Esophagus mucosa (tissue), 1 donor: Measurements from ENCODE around the gene JMJD1C. TPM values are rescaled to one million over a fixed set of nuclear protein-coding genes. Genes with fewer than 3 reads are reported as not detected.
A peak's percentile ranks its signal among the peaks of the same experiment; 100 is the strongest.
"Not testable (repeated sequence)": the region's sequence is repeated elsewhere in the genome, so short reads cannot be mapped to it uniquely, and the experiment has no call there.

ENCODE experiments used
- ATAC-seq: fragments of 200-7000 bp; cut with Tn5 transposase; one replicate; pipeline ENCODE4 v1.9.1; 2020
- total RNA-seq: library from RNA; stranded (reverse); gene quantifications from one replicate; pipeline ENCODE4 v1.2.4, GENCODE V29; 2023
- donor health status: DM: yes; HTN: yes; CAD: no.

The JMJD1C gene
- total RNA-seq, 1 donor from 2014 or later: 42.1 TPM

DNA sequence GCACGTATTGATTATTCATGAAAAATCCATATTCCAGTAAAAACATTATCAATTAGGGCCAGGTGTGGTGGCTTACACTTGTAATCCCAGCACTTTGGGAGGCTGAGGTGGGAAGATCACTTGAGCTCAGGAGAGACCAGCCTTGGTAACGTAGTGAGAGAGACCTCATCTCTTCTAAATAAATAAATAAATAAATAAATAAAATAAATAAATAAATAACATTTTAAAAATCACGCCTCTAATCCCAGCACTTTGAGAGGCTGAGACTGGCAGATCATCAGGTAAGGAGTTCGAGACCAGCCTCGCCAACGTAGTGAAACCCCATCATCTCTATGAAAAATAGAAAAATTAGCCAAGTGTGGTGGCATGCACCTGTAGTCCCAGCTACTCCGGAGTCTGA lies 300.5 kb downstream of the JMJD1C start:
- ATAC-seq: no peak

DNA sequence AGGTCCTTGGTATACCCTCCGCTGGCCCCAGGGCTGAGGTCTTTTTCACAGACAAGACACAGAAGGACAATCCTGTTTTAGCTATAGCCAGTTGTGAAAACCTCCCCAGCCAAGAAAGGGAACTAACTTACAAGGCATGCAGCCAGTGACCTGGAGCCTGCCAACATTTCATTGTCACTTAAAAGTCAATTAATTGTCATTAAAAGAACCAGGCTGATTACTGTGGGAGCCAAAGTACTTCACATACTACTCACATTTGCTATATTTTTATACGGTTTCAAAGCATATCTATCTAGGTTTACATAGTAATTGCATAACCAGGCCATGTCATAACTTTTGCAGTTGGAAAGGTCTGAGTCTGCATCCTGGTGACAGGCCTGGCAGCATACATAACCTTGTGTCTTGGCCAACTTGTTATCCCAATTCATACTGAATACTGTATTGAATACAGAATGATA lies 301.6 kb downstream of the JMJD1C start:
- ATAC-seq: peak; percentile 66

DNA sequence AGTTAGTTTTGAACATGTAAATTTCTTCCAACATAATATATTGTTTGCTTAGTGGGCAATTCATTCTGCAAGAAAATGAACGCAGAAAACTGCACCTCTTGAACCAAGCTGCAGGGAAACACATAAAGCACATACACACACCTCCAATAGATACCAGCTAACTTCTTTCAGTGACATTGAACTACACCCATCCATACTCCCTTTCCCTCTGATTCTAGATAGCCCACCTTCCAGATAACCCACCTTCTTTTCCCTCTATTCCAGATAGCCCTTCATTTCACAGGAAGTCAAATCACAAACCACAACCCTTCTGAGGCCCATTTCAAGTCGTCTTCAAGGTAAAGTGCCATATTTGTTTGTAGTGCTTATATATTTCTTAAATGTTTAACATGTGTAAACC lies 304.2 kb downstream of the JMJD1C start:
- ATAC-seq: no peak

DNA sequence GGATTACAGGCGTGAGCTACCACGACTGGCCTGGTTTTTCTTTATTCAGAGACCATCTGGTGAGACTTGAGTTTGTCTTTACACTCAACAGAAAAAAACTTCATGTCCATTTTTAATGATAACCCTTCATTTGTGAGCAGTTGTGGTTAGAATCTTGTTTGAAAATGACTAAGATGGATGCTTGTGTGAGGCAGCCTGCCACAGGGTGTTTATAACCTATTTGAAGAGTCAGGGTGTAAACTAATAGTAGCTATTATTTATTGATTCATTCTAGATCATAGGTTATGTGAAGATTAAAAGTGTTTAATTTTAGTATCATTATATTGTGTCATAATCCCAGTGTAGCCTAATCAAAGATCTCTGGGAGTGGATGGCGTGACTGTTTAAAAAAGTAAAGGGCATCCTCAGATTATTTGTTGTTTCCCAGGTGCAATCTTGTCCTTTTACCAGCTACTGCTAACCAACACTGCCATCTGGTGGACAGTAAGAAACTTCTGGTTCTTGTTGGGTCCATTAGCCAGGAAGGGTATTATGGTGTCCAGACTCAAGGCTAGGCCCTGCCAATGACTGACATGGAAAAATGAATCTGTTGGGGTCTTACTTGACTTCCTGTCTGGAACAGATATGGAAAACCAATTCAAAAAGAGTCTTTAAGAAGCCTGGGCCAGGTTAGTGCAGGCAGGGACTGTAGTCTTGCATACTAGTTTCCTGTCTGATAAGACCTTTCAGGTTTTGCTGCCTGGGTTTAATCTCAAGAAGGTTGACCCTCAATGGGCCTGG lies 307.7 kb downstream of the JMJD1C start:
- peak; percentile 69 for ATAC-seq

DNA sequence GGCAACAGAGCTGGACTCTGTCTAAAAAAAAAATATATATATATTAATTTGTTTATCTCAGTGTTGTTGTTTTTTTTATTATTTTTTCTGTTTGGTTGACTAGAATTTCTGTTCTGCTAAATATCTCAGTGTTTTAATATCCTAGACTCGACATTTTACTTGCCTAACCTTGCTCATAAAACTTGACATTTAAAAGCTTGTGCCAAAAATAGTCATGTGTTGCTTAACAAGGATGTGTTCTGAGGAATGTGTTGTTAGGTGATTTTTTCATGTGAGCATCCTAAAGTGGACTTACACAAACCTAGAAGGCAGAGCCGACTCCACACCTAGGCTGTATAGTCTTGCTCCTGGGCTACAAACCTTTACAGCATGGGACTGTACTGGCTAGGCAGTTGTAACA lies 309.5 kb downstream of the JMJD1C start:
- ATAC-seq: no peak

DNA sequence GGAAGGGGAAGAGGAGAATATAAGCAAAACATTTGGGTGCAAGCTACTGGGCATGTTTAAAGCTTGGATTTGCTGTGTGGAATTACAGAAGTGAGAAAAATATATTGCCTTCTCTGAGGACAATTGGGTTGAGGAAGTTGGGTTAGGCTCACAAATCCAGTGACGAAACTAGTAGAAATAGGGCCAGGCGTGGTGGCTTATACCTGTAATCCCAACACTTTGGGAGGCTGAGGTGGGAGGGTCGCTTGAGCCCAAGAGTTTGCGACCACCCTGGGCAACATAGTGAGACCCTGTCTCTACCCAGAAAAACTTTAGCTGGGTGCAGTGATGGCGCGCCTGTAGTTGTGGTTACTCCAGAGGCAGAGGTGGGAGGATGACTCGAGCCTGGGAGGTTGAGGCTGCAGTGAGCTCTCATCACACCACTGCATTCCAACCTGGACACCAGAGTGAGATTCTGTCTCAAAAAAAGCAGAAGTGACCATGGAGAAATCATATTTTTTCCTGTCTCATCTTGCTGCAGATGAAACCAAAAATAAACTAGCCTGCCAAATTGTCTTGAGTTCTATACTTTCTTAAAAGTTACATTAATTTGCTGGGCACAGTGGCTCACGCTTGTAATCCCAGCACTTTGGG lies 310.3 kb downstream of the JMJD1C start:
- ATAC-seq: no peak

DNA sequence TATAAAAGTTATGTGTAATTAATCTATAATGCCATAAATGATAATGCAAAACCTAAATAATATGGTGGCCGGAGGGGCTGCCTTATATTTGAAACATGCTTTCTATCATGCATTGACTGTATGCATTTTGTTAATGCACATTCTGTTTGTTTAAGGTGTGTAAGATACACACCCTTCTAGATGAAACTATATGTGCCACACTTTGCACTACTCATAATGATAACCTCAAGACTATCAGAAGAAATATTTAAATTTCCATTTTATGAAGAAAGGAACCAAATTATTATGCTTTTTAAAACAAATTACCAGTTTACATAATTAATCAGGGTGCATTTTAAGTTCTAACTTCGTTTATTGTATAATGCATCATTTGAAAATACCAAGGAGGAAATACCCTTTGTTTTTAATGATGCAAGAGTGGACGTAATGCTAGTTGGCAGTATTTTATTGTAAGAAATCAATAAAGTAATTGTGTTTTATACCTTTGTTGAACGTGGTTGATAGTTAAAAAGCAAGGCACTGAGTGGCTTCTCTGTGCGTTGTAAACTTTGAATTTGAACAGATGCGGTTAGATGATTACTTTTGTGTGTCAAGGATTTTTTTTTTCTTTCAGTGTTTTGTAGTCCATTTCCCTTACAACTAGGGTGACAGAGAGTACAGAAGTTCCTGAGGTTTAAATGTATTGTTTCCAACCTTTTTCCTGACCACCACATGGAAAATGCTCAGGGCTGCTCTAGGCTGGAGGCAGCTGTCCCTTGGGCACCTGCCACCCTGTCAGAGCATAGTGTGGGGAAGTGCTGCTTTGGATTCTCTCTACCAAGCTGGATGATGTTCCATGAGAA lies 311.0 kb downstream of the JMJD1C start:
- no peak for ATAC-seq

DNA sequence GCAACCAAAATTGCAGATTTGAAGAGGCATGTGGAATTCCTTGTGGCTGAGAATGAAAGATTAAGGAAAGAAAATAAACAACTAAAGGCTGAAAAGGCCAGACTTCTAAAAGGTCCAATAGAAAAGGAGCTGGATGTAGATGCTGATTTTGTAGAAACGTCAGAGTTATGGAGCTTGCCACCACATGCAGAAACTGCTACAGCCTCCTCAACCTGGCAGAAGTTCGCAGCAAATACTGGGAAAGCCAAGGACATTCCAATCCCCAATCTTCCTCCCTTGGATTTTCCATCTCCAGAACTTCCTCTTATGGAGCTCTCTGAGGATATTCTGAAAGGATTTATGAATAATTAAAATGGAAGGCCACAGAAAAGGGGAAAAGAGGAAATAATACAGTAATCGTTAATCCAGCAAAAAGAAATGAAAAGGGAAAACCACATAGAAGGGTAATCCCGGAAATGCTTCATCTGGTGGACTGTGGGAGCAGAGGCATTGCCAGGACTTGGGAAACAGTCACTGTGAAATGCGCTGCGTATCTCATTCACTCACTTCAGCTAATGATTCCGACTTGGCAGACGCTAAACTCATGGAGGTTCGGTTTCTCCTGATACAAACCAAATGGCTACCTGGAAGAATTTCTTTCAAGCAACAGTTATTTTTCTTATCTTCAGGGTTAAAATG lies 311.8 kb downstream of the JMJD1C start:
- not testable (repeated sequence) for ATAC-seq

DNA sequence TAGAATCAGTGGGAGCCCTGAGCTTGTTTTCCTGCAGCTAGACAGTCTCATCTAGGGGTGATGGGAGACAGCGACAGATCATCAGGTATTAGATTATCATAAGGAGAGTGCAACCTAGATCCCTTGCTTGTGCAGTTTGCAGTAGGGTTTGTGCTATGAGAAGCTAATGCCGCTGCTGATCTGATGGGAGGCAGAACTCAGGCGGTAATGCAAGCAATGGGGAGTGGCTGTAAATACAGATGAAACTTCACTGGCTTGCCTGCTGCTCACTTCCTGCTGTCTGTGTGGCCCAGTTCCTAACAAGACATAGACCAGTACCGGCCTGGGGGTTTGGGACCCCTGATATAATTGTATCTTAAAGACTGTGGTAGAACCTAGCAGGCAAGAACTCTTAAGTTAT lies 315.0 kb downstream of the JMJD1C start:
- ATAC-seq: no peak

DNA sequence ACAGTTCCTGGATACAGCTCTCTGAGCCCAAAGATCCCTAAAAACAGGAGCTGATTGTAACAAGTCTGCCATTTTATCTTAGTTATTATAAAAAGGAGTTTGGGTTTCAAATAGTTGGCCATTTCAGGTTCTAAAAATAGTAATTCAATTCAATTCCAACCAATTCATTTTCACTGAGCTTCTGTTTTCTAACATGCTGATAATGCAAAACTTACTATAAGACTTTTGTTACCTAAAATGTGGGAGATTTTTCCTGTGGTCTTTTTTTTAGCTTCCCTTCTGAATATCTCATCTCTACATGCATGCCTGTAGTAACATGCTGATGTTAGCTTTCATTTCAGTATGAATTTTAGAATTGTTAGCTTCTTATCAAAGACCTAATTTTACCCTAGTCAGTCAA lies 319.3 kb downstream of the JMJD1C start:
- ATAC-seq: no peak

DNA sequence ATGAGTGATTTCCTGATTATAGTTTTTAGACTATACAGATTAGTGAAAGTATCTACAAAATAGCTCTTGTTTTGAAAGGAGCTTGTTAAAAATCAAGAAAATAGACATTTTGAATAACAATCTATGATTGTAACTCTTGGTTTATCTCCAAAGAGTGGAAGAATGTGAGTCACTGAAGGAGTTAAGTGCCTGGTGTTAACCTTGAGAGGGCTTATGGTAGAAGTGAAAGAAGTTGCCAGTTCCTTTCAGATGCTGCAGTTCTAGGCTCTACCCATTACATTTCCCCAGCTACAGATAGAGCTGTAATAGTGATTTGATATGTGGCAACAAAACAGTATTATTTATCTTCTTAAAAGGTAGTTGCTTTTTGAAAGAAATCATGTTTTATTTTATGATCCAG lies 320.0 kb downstream of the JMJD1C start:
- ATAC-seq: no peak

DNA sequence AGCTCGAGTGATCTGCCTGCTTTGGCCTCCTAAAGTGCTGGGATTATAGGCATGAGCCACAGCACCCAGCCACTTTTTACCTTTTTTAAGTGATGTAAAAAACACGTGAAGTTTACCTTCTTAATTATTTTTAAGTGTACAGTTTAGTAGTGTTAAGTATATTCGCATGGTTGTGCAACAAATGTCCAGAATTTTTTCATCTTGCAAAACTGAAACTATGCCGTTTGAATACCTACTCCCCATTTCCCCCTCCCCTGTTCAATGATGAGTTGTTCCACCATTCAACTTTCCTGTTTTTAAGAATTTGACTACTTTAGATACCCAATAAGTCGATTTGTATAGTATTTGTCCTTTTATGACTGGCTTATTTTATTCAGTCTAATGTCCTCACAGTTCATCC lies 321.8 kb downstream of the JMJD1C start:
- ATAC-seq: no peak

DNA sequence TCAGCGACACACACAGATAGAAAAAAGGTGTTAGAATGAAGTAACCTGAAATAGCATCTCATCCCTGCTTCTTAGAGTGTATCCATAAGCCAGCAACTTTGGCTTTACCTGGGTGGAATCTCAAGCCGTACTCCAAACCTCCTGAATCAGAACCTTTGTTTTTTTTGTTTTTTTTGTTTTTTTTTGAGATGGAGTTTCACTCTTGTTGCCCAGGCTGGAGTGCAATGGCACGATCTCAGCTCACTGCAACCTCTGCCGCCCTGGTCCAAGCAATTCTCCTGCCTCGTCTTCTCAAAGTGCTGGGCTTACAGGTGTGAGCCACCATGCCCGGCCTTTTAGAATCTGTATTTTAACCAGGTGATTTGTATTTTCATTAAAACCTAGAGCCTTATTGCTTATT lies 323.6 kb downstream of the JMJD1C start:
- ATAC-seq: no peak

DNA sequence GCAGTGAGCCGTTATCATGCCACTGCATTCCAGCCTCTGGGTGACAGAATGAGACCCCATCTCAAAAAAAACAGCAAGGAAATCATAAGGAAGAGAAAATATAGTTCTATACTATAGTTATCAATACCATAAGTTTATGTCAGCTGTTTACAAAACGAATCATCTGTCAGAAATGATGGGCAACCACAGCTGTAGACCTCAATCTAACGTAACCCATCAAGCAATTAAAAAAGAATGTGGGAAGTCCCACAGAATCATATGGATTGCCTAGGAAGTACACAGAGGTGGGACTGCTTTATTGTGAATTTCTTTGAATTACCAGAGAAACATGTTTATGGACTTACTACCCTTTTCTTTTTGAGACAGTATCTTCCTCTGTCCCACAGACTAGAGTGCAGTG lies 325.7 kb downstream of the JMJD1C start:
- no peak for ATAC-seq

DNA sequence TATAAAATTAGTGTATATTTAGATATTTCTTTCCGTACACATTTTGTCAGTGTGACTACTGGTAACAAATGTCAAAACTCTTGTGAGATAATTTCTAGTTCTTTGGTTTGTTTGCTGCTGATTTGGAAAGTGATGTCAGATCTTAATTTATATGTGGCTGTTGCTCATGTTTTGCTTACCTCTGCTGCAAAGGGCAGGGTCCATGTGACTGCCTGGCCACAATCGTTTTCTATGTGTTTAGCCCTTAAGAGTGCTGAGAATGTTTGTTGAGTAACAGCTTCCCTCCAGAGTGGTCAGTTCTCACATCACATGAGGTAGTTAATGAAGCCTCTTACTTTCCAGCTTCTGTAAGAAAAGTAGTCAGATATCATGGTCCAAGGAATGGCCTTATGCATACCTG lies 328.5 kb downstream of the JMJD1C start:
- ATAC-seq: no peak

DNA sequence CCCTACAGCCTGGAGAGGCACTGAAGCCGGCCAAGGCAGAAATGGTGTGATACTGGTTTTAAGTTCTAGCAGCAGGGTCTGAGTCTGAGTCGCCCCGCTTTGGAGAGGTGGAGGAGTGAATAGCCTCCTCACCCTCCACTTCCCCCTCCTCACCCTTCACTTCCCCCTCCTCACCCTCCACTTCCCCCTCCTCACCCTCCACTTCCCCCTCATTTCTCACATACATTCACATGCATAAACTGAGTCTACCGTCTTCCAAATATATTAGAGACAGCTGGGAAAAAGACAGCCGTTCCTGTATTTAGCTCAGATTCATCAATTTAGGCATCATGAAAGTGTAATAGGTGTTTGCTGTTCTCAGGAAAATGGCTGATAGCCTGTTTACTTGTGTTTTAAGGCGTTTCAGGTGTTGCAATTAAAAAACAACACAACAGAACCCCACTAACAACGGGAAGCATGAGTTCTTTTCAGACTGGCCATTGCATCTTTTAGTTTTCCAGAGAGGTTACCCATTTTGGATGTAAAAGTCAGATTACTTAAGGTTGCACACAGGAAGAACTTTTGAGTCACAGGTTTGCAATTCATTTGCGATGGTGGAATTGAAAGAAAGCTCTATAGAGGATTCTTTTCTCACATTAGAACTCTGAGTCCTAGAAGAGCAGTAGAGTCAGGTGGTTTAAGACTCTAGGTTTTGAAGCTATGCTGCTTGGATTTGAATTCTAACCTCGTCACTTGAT lies 331.8 kb downstream of the JMJD1C start:
- ATAC-seq: no peak

DNA sequence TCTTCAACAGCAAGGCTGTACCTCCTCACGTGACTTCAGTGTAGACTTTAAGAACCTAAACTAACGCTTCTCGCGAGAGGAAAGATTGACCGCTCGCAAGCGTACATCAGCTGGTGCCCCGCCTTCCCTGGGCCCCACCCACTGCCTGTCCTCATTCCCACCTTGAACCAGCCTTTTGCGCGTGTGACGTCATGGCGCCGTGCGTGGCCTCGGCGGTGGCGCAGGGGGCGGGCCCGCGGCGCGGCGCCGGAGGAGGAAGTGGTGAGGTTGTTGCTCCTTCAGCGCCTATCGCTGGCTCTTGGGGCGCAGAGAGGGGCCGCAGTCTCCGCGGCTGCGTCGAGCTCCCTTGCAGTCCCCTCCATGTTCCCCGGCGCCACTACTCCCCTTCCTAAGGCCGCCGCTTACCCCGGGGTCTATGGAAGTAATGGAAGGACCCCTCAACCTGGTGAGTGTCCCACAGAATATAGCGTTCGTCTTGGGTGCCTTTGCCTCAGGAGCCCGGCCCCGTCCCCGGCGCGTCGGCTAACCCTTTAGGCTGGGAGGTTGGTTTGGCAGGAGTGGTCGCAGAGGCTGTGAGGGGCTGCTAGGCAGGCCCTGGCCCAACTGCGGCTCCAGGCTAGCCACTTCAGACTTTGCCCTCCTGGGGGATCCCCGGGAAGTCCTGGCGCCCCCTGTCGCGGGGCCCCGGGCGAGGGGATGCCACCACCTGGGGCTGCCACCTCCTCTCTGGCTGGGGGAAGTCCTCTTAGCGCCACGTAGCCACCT lies 332.5 kb downstream of the JMJD1C start, which contains the start of gene NRBF2:
Gene NRBF2, plus strand, starts transcription at position 273 of the 765 bp plus-strand sequence. Its CDS starts 143 bp downstream, at position 416.
- peak; percentile 100 for ATAC-seq

DNA sequence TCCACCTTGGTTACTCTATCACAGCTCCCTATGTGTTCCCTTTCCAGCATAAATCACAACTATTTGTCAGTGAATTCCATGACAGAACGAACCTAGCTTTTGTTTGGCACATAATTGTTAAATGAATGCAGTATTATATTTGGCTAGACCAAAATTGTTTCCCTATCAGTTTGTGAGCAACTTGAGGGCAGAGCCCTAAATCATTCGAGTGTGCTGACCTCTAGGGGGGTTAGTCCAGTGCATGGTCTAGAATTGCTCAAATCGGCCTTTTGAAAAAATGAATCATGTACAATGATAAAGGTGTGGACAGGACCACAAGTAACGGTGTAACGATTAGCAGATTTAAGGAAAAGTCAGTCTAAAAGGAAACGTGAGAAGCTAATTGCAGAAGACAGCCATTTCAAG lies 333.1 kb downstream of the JMJD1C start:
- ATAC-seq: peak; percentile 5

DNA sequence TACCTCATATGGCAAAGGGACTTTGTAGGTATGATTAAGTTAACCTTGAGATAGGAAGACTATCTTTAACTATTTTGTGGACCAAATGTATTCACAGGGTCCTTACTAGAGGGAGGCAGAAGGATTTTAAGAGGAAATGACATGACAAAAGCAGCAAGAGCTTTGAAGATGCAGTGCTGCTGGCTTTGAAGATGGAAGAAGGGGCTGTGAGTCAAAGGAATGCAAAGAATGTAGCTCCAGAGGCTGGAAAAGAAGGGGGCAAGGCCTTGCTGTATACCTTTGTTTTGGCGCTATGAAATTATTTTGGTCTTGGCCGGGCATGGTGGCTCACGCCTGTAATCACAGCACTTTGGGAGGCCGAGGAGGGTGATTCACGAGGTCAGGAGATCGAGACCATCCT lies 335.9 kb downstream of the JMJD1C start:
- ATAC-seq: no peak

DNA sequence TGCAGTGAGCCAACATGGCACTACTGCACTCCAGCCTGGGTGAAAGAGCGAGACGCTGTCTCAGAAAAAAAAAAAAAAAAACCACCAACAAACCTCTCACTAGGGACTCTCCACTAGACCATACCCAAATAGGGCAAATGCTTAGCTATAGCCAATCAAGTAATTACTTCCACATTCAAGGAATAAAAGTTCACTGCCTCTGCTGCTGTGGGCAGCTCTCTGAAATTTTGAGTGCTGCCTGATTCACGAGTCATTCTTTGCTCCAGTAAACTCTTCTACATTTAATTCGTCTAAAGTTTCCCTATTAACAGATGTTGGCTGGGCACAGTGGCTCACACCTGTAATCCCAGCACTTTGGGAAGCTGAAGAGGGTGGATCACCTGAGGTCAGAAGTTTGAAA lies 337.3 kb downstream of the JMJD1C start:
- no peak for ATAC-seq

DNA sequence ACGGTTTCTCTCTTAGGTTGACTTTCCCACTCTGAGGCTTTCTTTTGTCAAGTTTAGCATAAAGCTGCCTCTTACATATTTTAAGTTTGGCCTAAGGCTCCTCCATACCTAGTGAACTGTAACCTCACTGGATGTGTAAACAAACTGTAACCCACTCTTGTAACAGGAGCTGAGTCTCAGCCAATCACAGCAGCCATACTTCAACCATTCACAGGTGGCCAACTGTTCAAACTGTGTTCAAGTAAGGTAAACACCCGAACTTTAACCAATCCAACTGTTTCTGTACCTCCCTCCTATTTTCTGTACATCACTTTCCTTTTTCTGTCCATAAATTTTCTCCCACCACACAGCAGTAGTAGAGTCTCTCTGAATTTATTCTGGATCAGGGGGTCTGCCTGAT lies 340.3 kb downstream of the JMJD1C start:
- ATAC-seq: no peak
